ENCODE measurements around the gene CTNNB1.
"Not testable (repeated sequence)": the region's sequence is repeated elsewhere in the genome, so short reads cannot be mapped to it uniquely, and the experiment has no call there.

CTNNB1 gene

GRCh38 chr3:41259449-41260062 lies 60.3 kb downstream of the CTNNB1 start:
- no peak for DNase-seq

GRCh38 chr3:41260063-41260450 lies 60.8 kb downstream of the CTNNB1 start:
- DNase-seq, result no peak

- no peak for DNase-seq
Measured at GRCh38 chr3:41265011-41265545, 65.8 kb downstream of the CTNNB1 start.

- no peak for DNase-seq
Measured at GRCh38 chr3:41265823-41266273, 66.5 kb downstream of the CTNNB1 start.

GRCh38 chr3:41267975-41268640 lies 68.8 kb downstream of the CTNNB1 start:
- no peak for DNase-seq

- DNase-seq, result no peak
Measured at GRCh38 chr3:41272667-41273066, 73.4 kb downstream of the CTNNB1 start.

- DNase-seq, result no peak
Measured at GRCh38 chr3:41274944-41275668, 75.8 kb downstream of the CTNNB1 start.

GRCh38 chr3:41276191-41276590 lies 76.9 kb downstream of the CTNNB1 start:
- DNase-seq, result no peak

GRCh38 chr3:41277790-41278465 lies 78.6 kb downstream of the CTNNB1 start:
- no peak for DNase-seq

GRCh38 chr3:41284934-41285333 lies 85.6 kb downstream of the CTNNB1 start:
- not testable (repeated sequence) for DNase-seq

GRCh38 chr3:41286305-41286704 lies 87.0 kb downstream of the CTNNB1 start:
- no peak for DNase-seq

- DNase-seq, result no peak
Measured at GRCh38 chr3:41288785-41289184, 89.5 kb downstream of the CTNNB1 start.
